Esophagus squamous epithelium (tissue), 4 donors: ENCODE results near the gene ADGRV1.

Source experiments
- POLR2A ChIP-seq, 4 donors: fragments of 450-650 bp; IDR thresholded peaks; one replicate each; pipeline ENCODE4 v1.6.1; 2017; ENCODE audit warnings: antibody characterized with exemption in 4 of 4, mild to moderate bottlenecking in 4 of 4, moderate library complexity in 3 of 4
- TF ChIP-seq, protein P1 (sequence below), 6 experiments: fragments of 450-650 bp in 4 of 6; fragments of 200-600 bp in 2 of 6; sonication (generic) in 2 of 6; IDR thresholded peaks; one replicate each; pipeline ENCODE4 v1.5.1; 2016 to 2019; ENCODE audit warnings: antibody characterized with exemption in 6 of 6, mild to moderate bottlenecking in 4 of 6, moderate library complexity in 4 of 6

DNA sequence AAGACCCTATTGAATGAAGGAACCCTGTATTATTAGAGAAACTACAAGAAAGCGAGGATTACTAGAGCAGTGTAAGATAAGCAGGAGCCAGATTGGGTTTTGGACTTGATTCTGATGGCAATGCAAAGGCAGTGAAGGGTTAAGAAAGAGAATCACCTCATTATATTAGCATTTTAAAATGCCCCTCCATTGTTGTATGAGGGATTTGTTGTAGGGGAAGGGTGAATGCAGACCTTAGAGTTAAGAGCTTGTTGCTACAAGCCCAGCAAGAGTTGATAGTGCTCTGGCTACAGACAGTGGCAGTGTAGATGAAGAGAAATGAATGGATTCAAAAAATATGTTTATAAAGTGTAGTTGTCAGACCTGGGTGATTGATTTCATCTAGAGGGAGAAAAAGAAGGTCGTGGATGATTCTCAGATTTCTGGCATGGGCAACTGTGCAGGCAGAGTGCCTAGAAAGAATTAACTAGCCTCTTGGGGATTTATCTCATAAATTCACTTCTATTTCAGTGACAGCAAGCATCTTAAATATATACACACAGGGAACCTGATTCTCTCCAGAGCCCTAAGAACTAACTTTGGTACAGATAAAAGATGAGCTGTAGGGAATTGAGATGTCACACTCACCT is 479.7 kb downstream of the ADGRV1 start:
- TF ChIP-seq, protein P1, sequence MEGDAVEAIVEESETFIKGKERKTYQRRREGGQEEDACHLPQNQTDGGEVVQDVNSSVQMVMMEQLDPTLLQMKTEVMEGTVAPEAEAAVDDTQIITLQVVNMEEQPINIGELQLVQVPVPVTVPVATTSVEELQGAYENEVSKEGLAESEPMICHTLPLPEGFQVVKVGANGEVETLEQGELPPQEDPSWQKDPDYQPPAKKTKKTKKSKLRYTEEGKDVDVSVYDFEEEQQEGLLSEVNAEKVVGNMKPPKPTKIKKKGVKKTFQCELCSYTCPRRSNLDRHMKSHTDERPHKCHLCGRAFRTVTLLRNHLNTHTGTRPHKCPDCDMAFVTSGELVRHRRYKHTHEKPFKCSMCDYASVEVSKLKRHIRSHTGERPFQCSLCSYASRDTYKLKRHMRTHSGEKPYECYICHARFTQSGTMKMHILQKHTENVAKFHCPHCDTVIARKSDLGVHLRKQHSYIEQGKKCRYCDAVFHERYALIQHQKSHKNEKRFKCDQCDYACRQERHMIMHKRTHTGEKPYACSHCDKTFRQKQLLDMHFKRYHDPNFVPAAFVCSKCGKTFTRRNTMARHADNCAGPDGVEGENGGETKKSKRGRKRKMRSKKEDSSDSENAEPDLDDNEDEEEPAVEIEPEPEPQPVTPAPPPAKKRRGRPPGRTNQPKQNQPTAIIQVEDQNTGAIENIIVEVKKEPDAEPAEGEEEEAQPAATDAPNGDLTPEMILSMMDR (IDR thresholded peaks at IDR 0.05): no peak
- no peak for TF ChIP-seq POLR2A (IDR thresholded peaks at IDR 0.05)
